NB4 (cell line): ENCODE measurements around the gene SNRNP48.

Source experiments
- CTCF ChIP-seq: IDR thresholded peaks from one replicate; pipeline ENCODE4 v1.5.1; 2012; ENCODE audit warnings: low read depth, low read length
- MAX ChIP-seq: IDR thresholded peaks from 2 replicates; pipeline ENCODE4 v1.6.1; 2011; ENCODE audit warnings: low read depth, low read length
- MYC ChIP-seq: IDR thresholded peaks from 2 replicates; pipeline ENCODE4 v1.6.1; 2011; ENCODE audit warnings: low read depth, low read length
- POLR2A ChIP-seq: IDR thresholded peaks from 2 replicates; pipeline ENCODE4 v1.6.1; 2011; ENCODE audit warnings: mild to moderate bottlenecking; ENCODE audit not compliant: insufficient read length; ENCODE audit errors: extremely low read depth

- TF ChIP-seq CTCF, result no peak
- no peak for TF ChIP-seq POLR2A
- TF ChIP-seq MAX, result no peak
- no peak for TF ChIP-seq MYC
Measured at GRCh38 chr6:7604003-7604402, 14.0 kb downstream of the SNRNP48 start.
